Loucy (cell line): ENCODE data around the gene SIPA1L2.

Experiments
- H2AFZ ChIP-seq: fragments of 200-600 bp; sonication (generic); 2 replicates; pipeline ENCODE4 v1.6.0; 2016; ENCODE audit warnings: antibody characterized with exemption, mild to moderate bottlenecking, low read length, moderate library complexity
- H3F3A ChIP-seq: fragments of 200-600 bp; 2 replicates; pipeline ENCODE4 v1.6.0; 2016; ENCODE audit warnings: antibody characterized with exemption, low read depth, mild to moderate bottlenecking
- H3K27me3 ChIP-seq: fragments of 200-600 bp; sonication (generic); 2 replicates; pipeline ENCODE4 v1.6.1; 2014; ENCODE audit warnings: low read length, mild to moderate bottlenecking; ENCODE audit not compliant: insufficient read depth, poor library complexity, severe bottlenecking
- H3K36me3 ChIP-seq: fragments of 200-600 bp; sonication (generic); 2 replicates; pipeline ENCODE4 v1.6.1; 2016; ENCODE audit warnings: low read length; ENCODE audit not compliant: insufficient read depth
- H3K4me1 ChIP-seq: fragments of 200-600 bp; sonication (generic); 2 replicates; pipeline ENCODE4 v1.5.1; 2014; ENCODE audit warnings: low read length, mild to moderate bottlenecking; ENCODE audit not compliant: insufficient read depth, poor library complexity, severe bottlenecking
- H3K4me2 ChIP-seq: fragments of 200-600 bp; sonication (generic); 2 replicates; pipeline ENCODE4 v1.6.0; 2014; ENCODE audit warnings: antibody characterized with exemption, low read length, low read depth, mild to moderate bottlenecking; ENCODE audit not compliant: poor library complexity, severe bottlenecking
- H3K4me3 ChIP-seq: fragments of 200-600 bp; sonication (generic); 2 replicates; pipeline ENCODE4 v1.5.1; 2014; ENCODE audit warnings: low read length, mild to moderate bottlenecking, mixed read lengths; ENCODE audit not compliant: poor library complexity, severe bottlenecking
- H3K79me2 ChIP-seq: fragments of 200-600 bp; sonication (generic); 2 replicates; pipeline ENCODE4 v1.6.1; 2014; ENCODE audit warnings: low read length; ENCODE audit not compliant: insufficient read depth
- H3K9ac ChIP-seq: fragments of 200-600 bp; sonication (generic); 2 replicates; pipeline ENCODE4 v1.6.0; 2014; ENCODE audit warnings: mild to moderate bottlenecking, low read depth, low read length, moderate library complexity; ENCODE audit not compliant: poor library complexity, severe bottlenecking
- H3K9me2 ChIP-seq: fragments of 200-600 bp; sonication (generic); replicated peaks from 2 replicates; pipeline ENCODE4 v1.6.1; 2016; ENCODE audit warnings: low read depth, low read length, mixed read lengths
- H3K9me3 ChIP-seq: fragments of 200-600 bp; sonication (generic); 2 replicates; pipeline ENCODE4 v1.6.1; 2014; ENCODE audit warnings: mild to moderate bottlenecking, antibody characterized with exemption, low read length, low read depth; ENCODE audit not compliant: insufficient read depth
- H4K20me1 ChIP-seq: fragments of 200-600 bp; sonication (generic); 2 replicates; pipeline ENCODE4 v1.6.0; 2014; ENCODE audit warnings: antibody characterized with exemption, low read length, mild to moderate bottlenecking; ENCODE audit not compliant: insufficient read depth, poor library complexity, severe bottlenecking
- CTCF ChIP-seq: fragments of 200-600 bp; sonication (generic); conservative IDR thresholded peaks from 2 replicates; pipeline ENCODE4 v1.5.1; 2014; ENCODE audit warnings: mild to moderate bottlenecking, antibody characterized with exemption, low read length
- EZH2phosphoT487 ChIP-seq: fragments of 200-600 bp; IDR thresholded peaks from 2 replicates; pipeline ENCODE4 v1.6.1; 2018; ENCODE audit warnings: antibody characterized with exemption, mild to moderate bottlenecking, moderate library complexity, borderline replicate concordance

SIPA1L2 gene

GRCh38 chr1:232622378-232622777 is 7.6 kb downstream of the SIPA1L2 start:
- Histone ChIP-seq H3K4me3 (no peak overlapping the region), H3K9me2 (no peaks in the 10 kb centered on the region), H3K27me3 (no peaks in the 10 kb centered on the region), H3K4me1 (peaks cover 52% of the 10 kb centered on the region), H2AFZ (no peak overlapping the region), H3K9me3 (no peaks in the 10 kb centered on the region), H3K9ac (no peak overlapping the region), H3F3A (no peaks in the 10 kb centered on the region), H4K20me1 (no peaks in the 10 kb centered on the region), H3K4me2 (peak overlapping the region; percentile 36), H3K36me3 (no peaks in the 10 kb centered on the region), H3K79me2 (peaks cover 98% of the 10 kb centered on the region)
- no peak for TF ChIP-seq EZH2phosphoT487
- no peak for TF ChIP-seq CTCF

- no peaks in the 10 kb centered on the region for H4K20me1 ChIP-seq
- H3K27me3 ChIP-seq = no peaks in the 10 kb centered on the region
- H3K4me3 ChIP-seq = no peak overlapping the region
- H3K4me1 ChIP-seq = peaks cover 40% of the 10 kb centered on the region
- H2AFZ ChIP-seq = no peak overlapping the region
- no peak overlapping the region for H3K4me2 ChIP-seq
- no peak overlapping the region for H3K9ac ChIP-seq
- TF ChIP-seq EZH2phosphoT487 (no peak), CTCF (no peak)
- no peaks in the 10 kb centered on the region for H3K36me3 ChIP-seq
- no peaks in the 10 kb centered on the region for H3F3A ChIP-seq
- H3K9me2 ChIP-seq = no peaks in the 10 kb centered on the region
- peaks cover 98% of the 10 kb centered on the region for H3K79me2 ChIP-seq
- no peaks in the 10 kb centered on the region for H3K9me3 ChIP-seq
Measured at GRCh38 chr1:232621050-232621449, 8.9 kb downstream of the SIPA1L2 start.

GRCh38 chr1:232620356-232620969 is 9.5 kb downstream of the SIPA1L2 start:
- Histone ChIP-seq H3F3A (no peaks in the 10 kb centered on the region), H3K9me3 (no peaks in the 10 kb centered on the region), H3K27me3 (no peaks in the 10 kb centered on the region), H3K4me2 (no peak overlapping the region), H3K9me2 (no peaks in the 10 kb centered on the region), H2AFZ (no peak overlapping the region), H3K9ac (no peak overlapping the region), H3K4me3 (no peak overlapping the region), H4K20me1 (no peaks in the 10 kb centered on the region), H3K36me3 (no peaks in the 10 kb centered on the region), H3K4me1 (peaks cover 34% of the 10 kb centered on the region), H3K79me2 (peaks cover 98% of the 10 kb centered on the region)
- TF ChIP-seq EZH2phosphoT487 (no peak), CTCF (no peak)
